BLaER1 (cell line): ENCODE data around the gene MTIF2.
"Not testable (repeated sequence)": the region's sequence is repeated elsewhere in the genome, so short reads cannot be mapped to it uniquely, and the experiment has no call there.

ENCODE experiments used
- H3K27ac ChIP-seq: shearing (Covaris generic); formaldehyde crosslinking; 2 replicates; pipeline ENCODE4 v1.8.1; 2022
- H3K27me3 ChIP-seq: shearing (Covaris generic); formaldehyde crosslinking; 2 replicates; pipeline ENCODE4 v1.8.1; 2022
- H3K36me3 ChIP-seq: shearing (Covaris generic); formaldehyde crosslinking; 2 replicates; pipeline ENCODE4 v1.8.1; 2022
- H3K4me1 ChIP-seq: shearing (Covaris generic); formaldehyde crosslinking; 2 replicates; pipeline ENCODE4 v1.8.1; 2022
- H3K4me2 ChIP-seq: shearing (Covaris generic); formaldehyde crosslinking; 2 replicates; pipeline ENCODE4 v1.8.1; 2022
- H3K4me3 ChIP-seq: shearing (Covaris generic); formaldehyde crosslinking; 2 replicates; pipeline ENCODE4 v1.8.1; 2022
- H3K9ac ChIP-seq: shearing (Covaris generic); formaldehyde crosslinking; 2 replicates; pipeline ENCODE4 v1.8.1; 2022
- H3K9me3 ChIP-seq: shearing (Covaris generic); formaldehyde crosslinking; 2 replicates; pipeline ENCODE4 v1.8.1; 2022
- H4K20me1 ChIP-seq: shearing (Covaris generic); formaldehyde crosslinking; 2 replicates; pipeline ENCODE4 v1.8.1; 2022
- Cebpa-rat ChIP-seq: shearing (Covaris generic); IDR thresholded peaks from 2 replicates; pipeline ENCODE4 v1.8.1; 2022

Gene MTIF2

GRCh38 chr2:55225481-55226020 is 43.5 kb downstream of the MTIF2 start:
- Histone ChIP-seq H4K20me1 (no peaks in the 10 kb centered on the region), H3K4me3 (no peak overlapping the region), H3K9me3 (no peaks in the 10 kb centered on the region), H3K4me2 (no peak overlapping the region), H3K36me3 (0 out of 2 replicates have a peak, but pooled peaks cover 5% of the 10 kb centered on the region), H3K27me3 (no peaks in the 10 kb centered on the region), H3K27ac (no peak overlapping the region), H3K9ac (no peak overlapping the region), H3K4me1 (peaks cover 21% of the 10 kb centered on the region)
- no peak for TF ChIP-seq Cebpa-rat

- no peak overlapping the region for H3K4me2 ChIP-seq
- peaks cover 20% of the 10 kb centered on the region for H3K4me1 ChIP-seq
- H3K27ac ChIP-seq, result no peak overlapping the region
- no peaks in the 10 kb centered on the region for H4K20me1 ChIP-seq
- no peak overlapping the region for H3K4me3 ChIP-seq
- H3K9ac ChIP-seq, result no peak overlapping the region
- no peaks in the 10 kb centered on the region for H3K9me3 ChIP-seq
- 0 out of 2 replicates have a peak, but pooled peaks cover 5% of the 10 kb centered on the region for H3K36me3 ChIP-seq
- no peak for TF ChIP-seq Cebpa-rat
- H3K27me3 ChIP-seq, result no peaks in the 10 kb centered on the region
These were observed 44.2 kb downstream of the MTIF2 start for GRCh38 chr2:55224761-55225261.

GRCh38 chr2:55223958-55224760 is 44.9 kb downstream of the MTIF2 start:
- no peak overlapping the region for H3K9ac ChIP-seq
- H4K20me1 ChIP-seq, result no peaks in the 10 kb centered on the region
- H3K27ac ChIP-seq, result 0 out of 2 replicates have a peak overlapping the region, but pooled peaks have one; percentile 92
- peak overlapping the region; percentile 77 for H3K4me3 ChIP-seq
- H3K9me3 ChIP-seq, result no peaks in the 10 kb centered on the region
- H3K27me3 ChIP-seq, result no peaks in the 10 kb centered on the region
- no peaks in the 10 kb centered on the region for H3K36me3 ChIP-seq
- no peak for TF ChIP-seq Cebpa-rat
- peaks cover 20% of the 10 kb centered on the region for H3K4me1 ChIP-seq
- H3K4me2 ChIP-seq, result peak overlapping the region; percentile 81

DNA sequence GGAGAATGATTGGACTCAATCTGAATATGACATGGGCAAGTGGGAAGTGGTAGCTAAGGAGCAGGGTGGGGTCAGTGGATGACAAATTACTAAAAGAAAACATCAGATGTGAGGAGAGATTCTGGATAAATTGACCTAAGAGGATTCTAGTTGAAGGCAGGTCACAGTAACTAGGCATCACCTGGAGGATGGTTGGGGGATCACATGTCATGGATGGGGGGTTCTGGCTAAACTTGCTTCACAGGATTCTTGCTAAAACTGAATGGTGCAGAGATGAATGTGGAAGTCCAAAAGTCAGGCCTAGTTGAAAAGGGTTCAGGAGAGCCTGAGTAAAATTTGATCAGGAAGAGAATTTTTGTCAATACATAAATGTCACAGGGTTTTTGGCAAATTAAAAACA is 55.2 kb downstream of the MTIF2 start:
- no peaks in the 10 kb centered on the region for H4K20me1 ChIP-seq
- TF ChIP-seq Cebpa-rat, result no peak
- no peak overlapping the region for H3K27ac ChIP-seq
- H3K4me1 ChIP-seq, result no peaks in the 10 kb centered on the region
- H3K9ac ChIP-seq, result no peak overlapping the region
- H3K36me3 ChIP-seq, result 0 out of 2 replicates have a peak, but pooled peaks cover 4% of the 10 kb centered on the region
- H3K4me3 ChIP-seq, result no peak overlapping the region
- H3K27me3 ChIP-seq, result no peaks in the 10 kb centered on the region
- H3K9me3 ChIP-seq, result no peaks in the 10 kb centered on the region
- no peak overlapping the region for H3K4me2 ChIP-seq

DNA sequence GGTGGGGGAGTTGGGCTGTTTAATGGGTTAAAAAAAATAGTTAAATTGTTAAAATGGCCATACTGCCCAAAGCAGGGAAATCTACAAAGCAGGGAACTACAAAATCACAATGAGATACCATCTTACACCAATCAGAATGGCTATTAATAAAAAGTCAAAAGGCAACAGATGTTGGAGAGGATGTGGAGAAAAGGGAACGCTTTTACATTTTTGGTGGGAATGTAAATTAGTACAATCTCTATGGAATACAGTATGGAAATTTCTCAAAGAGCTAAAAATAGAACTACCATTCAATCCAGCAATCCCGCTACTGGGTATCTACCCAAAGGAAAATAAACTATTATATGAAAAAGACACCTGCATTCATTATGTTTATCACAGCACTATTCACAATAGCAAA is 64.1 kb downstream of the MTIF2 start:
- Histone ChIP-seq H3K27ac (no peak overlapping the region), H4K20me1 (no peaks in the 10 kb centered on the region), H3K9ac (no peak overlapping the region), H3K36me3 (peaks cover 31% of the 10 kb centered on the region), H3K4me3 (no peak overlapping the region), H3K4me2 (no peak overlapping the region), H3K4me1 (no peaks in the 10 kb centered on the region), H3K27me3 (no peaks in the 10 kb centered on the region), H3K9me3 (peaks cover 38% of the 10 kb centered on the region)
- no peak for TF ChIP-seq Cebpa-rat

DNA sequence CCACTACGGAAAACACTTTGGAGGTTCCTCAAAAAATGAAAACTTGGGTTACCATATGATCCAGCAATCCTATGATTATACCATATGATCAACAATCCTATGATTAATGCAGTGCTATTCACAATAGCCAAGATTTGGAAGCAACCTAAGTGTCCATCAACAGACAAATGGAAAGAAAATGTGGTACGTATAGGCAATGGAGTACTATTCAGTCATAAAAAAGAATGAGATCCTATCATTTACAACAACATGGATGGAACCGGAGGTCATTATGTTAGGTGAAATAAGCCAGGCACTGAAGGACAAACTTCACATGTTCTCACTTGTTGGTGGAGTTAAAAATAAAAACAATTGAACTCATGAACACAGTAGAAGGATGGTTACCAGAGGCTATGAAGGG is 64.5 kb downstream of the MTIF2 start:
- no peaks in the 10 kb centered on the region for H4K20me1 ChIP-seq
- peaks cover 42% of the 10 kb centered on the region for H3K9me3 ChIP-seq
- H3K4me3 ChIP-seq, result no peak overlapping the region
- no peak overlapping the region for H3K27ac ChIP-seq
- no peaks in the 10 kb centered on the region for H3K27me3 ChIP-seq
- no peak overlapping the region for H3K4me2 ChIP-seq
- no peak for TF ChIP-seq Cebpa-rat
- H3K4me1 ChIP-seq, result no peaks in the 10 kb centered on the region
- peaks cover 35% of the 10 kb centered on the region for H3K36me3 ChIP-seq
- no peak overlapping the region for H3K9ac ChIP-seq

DNA sequence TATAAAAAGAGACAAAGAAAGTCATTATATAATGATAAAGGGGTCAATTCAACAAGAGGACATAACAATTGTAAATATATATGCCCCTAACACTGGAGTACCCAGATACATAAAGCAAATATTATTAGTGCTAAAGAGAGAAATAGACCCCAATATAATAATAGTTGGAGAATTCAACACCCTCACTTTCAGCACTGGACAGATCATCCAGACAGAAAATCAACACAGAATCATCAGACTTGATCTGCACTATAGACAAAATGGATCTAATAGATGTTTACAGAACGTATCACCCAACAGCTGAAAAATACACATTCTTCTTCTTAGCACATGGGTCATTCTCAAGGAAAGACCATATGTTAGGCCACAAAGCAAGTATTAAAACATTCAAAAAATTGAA is 68.6 kb downstream of the MTIF2 start:
- Histone ChIP-seq H3K9me3 (peaks cover 42% of the 10 kb centered on the region), H3K4me3 (no peak overlapping the region), H4K20me1 (no peaks in the 10 kb centered on the region), H3K4me2 (no peak overlapping the region), H3K36me3 (peaks cover 62% of the 10 kb centered on the region), H3K27ac (no peak overlapping the region), H3K27me3 (no peaks in the 10 kb centered on the region), H3K9ac (no peak overlapping the region), H3K4me1 (no peaks in the 10 kb centered on the region)
- TF ChIP-seq Cebpa-rat, result no peak

GRCh38 chr2:55196526-55196925 is 72.5 kb downstream of the MTIF2 start:
- H3K27ac ChIP-seq, result no peak overlapping the region
- no peak for TF ChIP-seq Cebpa-rat
- no peaks in the 10 kb centered on the region for H3K4me1 ChIP-seq
- no peak overlapping the region for H3K4me2 ChIP-seq
- no peak overlapping the region for H3K9ac ChIP-seq
- no peaks in the 10 kb centered on the region for H3K27me3 ChIP-seq
- H3K4me3 ChIP-seq, result no peak overlapping the region
- H3K36me3 ChIP-seq, result peaks cover 42% of the 10 kb centered on the region
- H4K20me1 ChIP-seq, result no peaks in the 10 kb centered on the region
- H3K9me3 ChIP-seq, result peaks cover 25% of the 10 kb centered on the region

DNA sequence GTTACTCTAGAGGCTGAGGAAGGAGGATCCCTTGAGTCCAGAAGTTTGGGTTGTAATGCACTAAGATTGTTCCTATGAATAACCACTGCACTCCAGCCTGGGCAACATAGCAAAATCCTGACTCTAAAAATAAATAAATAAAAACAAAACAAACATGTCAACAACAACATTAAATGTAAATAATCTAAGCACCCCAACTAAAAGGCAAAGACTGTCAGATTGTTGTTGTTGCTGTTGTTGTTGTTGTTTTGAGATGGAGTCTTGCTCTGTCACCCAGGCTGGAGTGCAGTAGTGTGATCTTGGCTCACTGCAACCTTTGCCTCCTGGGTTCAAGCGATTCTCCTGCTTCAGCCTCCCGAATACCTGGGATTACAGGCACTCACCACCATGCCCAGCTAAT is 77.1 kb downstream of the MTIF2 start:
- not testable (repeated sequence) for H3K9me3 ChIP-seq, H3K4me3 ChIP-seq, H4K20me1 ChIP-seq, H3K27ac ChIP-seq, H3K9ac ChIP-seq, H3K27me3 ChIP-seq, H3K4me2 ChIP-seq, H3K4me1 ChIP-seq
- H3K36me3 ChIP-seq, result peaks cover 20% of the 10 kb centered on the region

GRCh38 chr2:55186837-55187236 is 82.2 kb downstream of the MTIF2 start:
- not testable (repeated sequence) for H3K4me1 ChIP-seq, H3K9ac ChIP-seq, H3K9me3 ChIP-seq, H4K20me1 ChIP-seq, H3K27ac ChIP-seq, H3K27me3 ChIP-seq, H3K4me3 ChIP-seq, H3K4me2 ChIP-seq, H3K36me3 ChIP-seq
